C4-2B (cell line): Measurements from ENCODE around the gene MLLT3.

ENCODE experiments used
- CTCF ChIP-seq: fragments of 450-650 bp; conservative IDR thresholded peaks from 2 replicates; pipeline ENCODE4 v1.5.1; 2017; ENCODE audit warnings: mild to moderate bottlenecking
- ZFX ChIP-seq: fragments of 450-650 bp; IDR thresholded peaks from 2 replicates; pipeline ENCODE4 v1.6.1; 2017

GRCh38 chr9:20378851-20379250 lies 243.4 kb downstream of the MLLT3 start:
- TF ChIP-seq CTCF: no peak
- TF ChIP-seq ZFX: no peak
